H1 (cell line): ENCODE results near the gene PDZRN4. TPM values are rescaled to one million over a fixed set of nuclear protein-coding genes. Genes with fewer than 3 reads are reported as not detected.

Experiments
- HDAC2 ChIP-seq, 2 experiments: fragments of 300-600 bp in 1 of 2; sonication (generic) in 1 of 2; IDR thresholded peaks; 2 replicates each; pipeline ENCODE4 v1.6.1; 2011 to 2012; ENCODE audit warnings: low read depth in 2 of 2, low read length in 2 of 2, mild to moderate bottlenecking in 2 of 2, moderate library complexity in 2 of 2, borderline replicate concordance in 1 of 2, inconsistent platforms in 1 of 2
- SP4 ChIP-seq: IDR thresholded peaks from 2 replicates; pipeline ENCODE4 v1.6.1; 2012; ENCODE audit warnings: low read length, inconsistent platforms
- polyA plus RNA-seq, 7 experiments: library from polyadenylated mRNA; depleted of rRNA in 3 of 7; stranded (reverse) in 5 of 7; unstranded in 2 of 7; fragments of >200 nt in 5 of 7; fragments of 200-250 nt in 2 of 7; gene quantifications; 1 replicate in 5 of 7; 2 replicates in 1 of 7; 4 replicates in 1 of 7; pipeline versions ENCODE4 v1.2.1 to v1.2.3, GENCODE V29; 2011 to 2013; ENCODE audit warnings: missing spikeins in 2 of 7, mixed read lengths in 2 of 7
- total RNA-seq: library from RNA; stranded (reverse); fragmentation: NEBNext Ultra II Directional; extraction: Animal tissue kit (Norgen Biotek cat#: 25700); gene quantifications from 2 replicates; pipeline ENCODE4 v1.2.1, GENCODE V29; 2021

Gene PDZRN4
- total and polyA plus RNA-seq, 2 of the 8 experiments (the other 6 are each of a cell fraction or from before 2014, with no cell fraction given), result not detected

DNA sequence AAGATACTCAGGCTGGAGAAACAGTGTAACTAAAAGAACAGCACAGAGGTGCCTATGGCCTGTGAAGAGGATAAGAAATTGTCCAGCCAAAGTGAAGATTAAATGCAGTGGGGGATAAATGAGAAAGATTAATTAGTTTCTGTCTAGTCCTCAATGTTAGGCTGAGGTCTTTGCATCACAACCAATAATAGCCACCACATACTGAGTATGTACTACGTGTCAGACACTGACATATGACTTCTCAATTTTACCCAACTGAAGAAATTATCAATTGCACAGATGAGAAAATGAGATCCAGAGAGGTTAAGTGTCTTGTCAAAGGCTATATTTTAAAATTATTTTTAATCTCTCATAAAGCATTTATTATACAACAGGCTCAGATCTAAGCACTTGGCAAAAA, 285.9 kb downstream of the PDZRN4 start (continued):
- TF ChIP-seq HDAC2 (IDR thresholded peaks at IDR 0.05; ENCODE audit: borderline replicate concordance in 1 of 2, low read depth in 2 of 2, low read length in 2 of 2) (no peak), SP4 (no peak)
